Upper lobe of left lung (tissue), 4 donors: ENCODE measurements around the gene ZNF710.

Experiments
- EP300 ChIP-seq, 4 donors: sonication (generic); formaldehyde crosslinking; IDR thresholded peaks; one replicate each; pipeline ENCODE4 v1.5.1; 2017; ENCODE audit warnings: antibody characterized with exemption in 4 of 4, control low read depth in 2 of 4
- TF ChIP-seq, protein P1 (sequence below), 6 experiments: fragments of 450-650 bp in 4 of 6; fragments of 200-600 bp in 2 of 6; sonication (generic) in 2 of 6; IDR thresholded peaks; one replicate each; pipeline ENCODE4 v1.5.1; 2016 to 2019; ENCODE audit warnings: antibody characterized with exemption in 6 of 6

DNA sequence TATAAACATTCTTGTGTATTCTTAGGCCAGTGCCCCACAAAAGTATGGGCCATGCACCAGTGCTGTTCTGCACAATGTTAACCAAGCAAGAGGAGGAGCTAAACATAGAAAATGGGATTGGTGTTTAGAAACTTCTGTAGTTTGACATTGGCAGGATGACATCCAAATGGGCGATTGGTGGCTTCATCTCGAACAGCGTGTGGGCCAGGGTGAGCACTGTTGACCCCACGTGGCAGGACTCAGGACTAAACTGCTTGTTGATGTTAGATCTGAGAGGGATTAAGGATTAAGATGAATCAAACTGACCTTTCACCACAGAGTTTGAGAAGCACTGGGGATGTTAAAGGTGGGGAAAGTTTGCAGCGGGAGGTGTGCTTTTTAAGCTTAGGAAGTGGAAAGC, 31.9 kb downstream of the ZNF710 start:
- TF ChIP-seq, protein P1, sequence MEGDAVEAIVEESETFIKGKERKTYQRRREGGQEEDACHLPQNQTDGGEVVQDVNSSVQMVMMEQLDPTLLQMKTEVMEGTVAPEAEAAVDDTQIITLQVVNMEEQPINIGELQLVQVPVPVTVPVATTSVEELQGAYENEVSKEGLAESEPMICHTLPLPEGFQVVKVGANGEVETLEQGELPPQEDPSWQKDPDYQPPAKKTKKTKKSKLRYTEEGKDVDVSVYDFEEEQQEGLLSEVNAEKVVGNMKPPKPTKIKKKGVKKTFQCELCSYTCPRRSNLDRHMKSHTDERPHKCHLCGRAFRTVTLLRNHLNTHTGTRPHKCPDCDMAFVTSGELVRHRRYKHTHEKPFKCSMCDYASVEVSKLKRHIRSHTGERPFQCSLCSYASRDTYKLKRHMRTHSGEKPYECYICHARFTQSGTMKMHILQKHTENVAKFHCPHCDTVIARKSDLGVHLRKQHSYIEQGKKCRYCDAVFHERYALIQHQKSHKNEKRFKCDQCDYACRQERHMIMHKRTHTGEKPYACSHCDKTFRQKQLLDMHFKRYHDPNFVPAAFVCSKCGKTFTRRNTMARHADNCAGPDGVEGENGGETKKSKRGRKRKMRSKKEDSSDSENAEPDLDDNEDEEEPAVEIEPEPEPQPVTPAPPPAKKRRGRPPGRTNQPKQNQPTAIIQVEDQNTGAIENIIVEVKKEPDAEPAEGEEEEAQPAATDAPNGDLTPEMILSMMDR (IDR thresholded peaks at IDR 0.05), result no peak
- TF ChIP-seq EP300 (IDR thresholded peaks at IDR 0.05), result no peak
